Cardiac muscle cell (in vitro differentiated cells and primary cell): Measurements from ENCODE around the gene GALNT18. TPM values are rescaled to one million over a fixed set of nuclear protein-coding genes. Genes with fewer than 3 reads are reported as not detected.
A peak's percentile ranks its signal among the peaks of the same experiment; 100 is the strongest.

Source experiments
- DNase-seq, 2 donors: peaks; one replicate each; pipeline versions ENCODE4 v3.0.0 to v3.0.0-alpha.2; 2010 to 2017; ENCODE audit warnings: low read depth in 1 of 2, low spot score in 1 of 2
- H3K27ac ChIP-seq: fragments of 200-600 bp; sonication (generic); 2 replicates; pipeline ENCODE4 v1.5.1; 2016
- H3K27me3 ChIP-seq: fragments of 200-600 bp; sonication (generic); 2 replicates; pipeline ENCODE4 v1.6.0; 2016; ENCODE audit warnings: control low read depth
- H3K36me3 ChIP-seq: fragments of 200-600 bp; sonication (generic); 2 replicates; pipeline ENCODE4 v1.5.1; 2016; ENCODE audit warnings: control low read depth
- H3K4me1 ChIP-seq: fragments of 200-600 bp; sonication (generic); 2 replicates; pipeline ENCODE4 v1.8.1; 2017; ENCODE audit warnings: low read depth, mild to moderate bottlenecking, mixed run types
- H3K4me3 ChIP-seq: fragments of 200-600 bp; sonication (generic); 2 replicates; pipeline ENCODE4 v1.5.1; 2016; ENCODE audit warnings: mild to moderate bottlenecking
- H3K9me3 ChIP-seq: fragments of 200-600 bp; sonication (generic); 2 replicates; pipeline ENCODE4 v1.5.1; 2017; ENCODE audit warnings: low read depth, mild to moderate bottlenecking, control low read depth
- CTCF ChIP-seq: IDR thresholded peaks from 2 replicates; pipeline ENCODE4 v1.5.1; 2012; ENCODE audit warnings: low read depth, mild to moderate bottlenecking, low read length
- polyA plus RNA-seq: library from polyadenylated mRNA; unstranded; fragments of >200 nt; fragmentation: Nextera tagmentation; extraction: Ambion mirVana; gene quantifications from 2 replicates; pipeline ENCODE4 v1.2.1, GENCODE V29; 2016
- total RNA-seq: library from RNA; depleted of rRNA; stranded (reverse); fragments of >200 nt; gene quantifications from 2 replicates; pipeline ENCODE4 v1.2.3, GENCODE V29; 2016

The GALNT18 gene
- total and polyA plus RNA-seq, 2 experiments from 2014 or later, result 2.1 to 2.2 TPM

GRCh38 chr11:11394241-11394640 lies 227.6 kb downstream of the GALNT18 start:
- DNase-seq, result no peak
- H3K4me1 ChIP-seq, result no peaks in the 10 kb centered on the region
- no peaks in the 10 kb centered on the region for H3K36me3 ChIP-seq
- no peak for TF ChIP-seq CTCF
- no peaks in the 10 kb centered on the region for H3K9me3 ChIP-seq
- H3K27me3 ChIP-seq, result peaks cover 19% of the 10 kb centered on the region
- no peak overlapping the region for H3K4me3 ChIP-seq
- no peak overlapping the region for H3K27ac ChIP-seq

GRCh38 chr11:11391796-11392463 lies 229.9 kb downstream of the GALNT18 start:
- H3K27ac ChIP-seq, result no peak overlapping the region
- no peaks in the 10 kb centered on the region for H3K4me1 ChIP-seq
- peak in 1 of 2 donors; percentile 88 for DNase-seq

GRCh38 chr11:11391169-11391568 lies 230.6 kb downstream of the GALNT18 start:
- H3K27me3 ChIP-seq, result no peaks in the 10 kb centered on the region
- no peak for TF ChIP-seq CTCF

More at GRCh38 chr11:11391796-11392463, 229.9 kb downstream of the GALNT18 start:
- H3K36me3 ChIP-seq, result no peaks in the 10 kb centered on the region
- H3K4me3 ChIP-seq, result no peak overlapping the region
- H3K9me3 ChIP-seq, result no peaks in the 10 kb centered on the region
- H3K27me3 ChIP-seq, result peaks cover 3% of the 10 kb centered on the region
- no peak for TF ChIP-seq CTCF

GRCh38 chr11:11390068-11390771 lies 231.6 kb downstream of the GALNT18 start:
- H3K27ac ChIP-seq, result no peak overlapping the region
- H3K27me3 ChIP-seq, result no peaks in the 10 kb centered on the region
- no peak for DNase-seq
- TF ChIP-seq CTCF, result no peak
- no peaks in the 10 kb centered on the region for H3K36me3 ChIP-seq
- H3K4me3 ChIP-seq, result no peak overlapping the region
- H3K4me1 ChIP-seq, result no peaks in the 10 kb centered on the region
- H3K9me3 ChIP-seq, result no peaks in the 10 kb centered on the region

More at GRCh38 chr11:11391169-11391568, 230.6 kb downstream of the GALNT18 start:
- H3K4me1 ChIP-seq, result no peaks in the 10 kb centered on the region
- DNase-seq, result no peak
- H3K4me3 ChIP-seq, result no peak overlapping the region
- no peak overlapping the region for H3K27ac ChIP-seq
- no peaks in the 10 kb centered on the region for H3K36me3 ChIP-seq
- H3K9me3 ChIP-seq, result no peaks in the 10 kb centered on the region

GRCh38 chr11:11389238-11389637 lies 232.6 kb downstream of the GALNT18 start:
- no peak for TF ChIP-seq CTCF
- Histone ChIP-seq H3K4me1 (no peaks in the 10 kb centered on the region), H3K9me3 (no peaks in the 10 kb centered on the region), H3K27ac (no peak overlapping the region), H3K4me3 (no peak overlapping the region), H3K27me3 (no peaks in the 10 kb centered on the region), H3K36me3 (no peaks in the 10 kb centered on the region)
- no peak for DNase-seq
